Left ventricle myocardium superior (tissue), 1 donor: ENCODE results near the gene SLC66A3. TPM values are rescaled to one million over a fixed set of nuclear protein-coding genes. Genes with fewer than 3 reads are reported as not detected.
A peak's percentile ranks its signal among the peaks of the same experiment; 100 is the strongest.
"Not testable (repeated sequence)": the region's sequence is repeated elsewhere in the genome, so short reads cannot be mapped to it uniquely, and the experiment has no call there.

ENCODE experiments used
- ATAC-seq: fragments of 200-7000 bp; cut with Tn5 transposase; one replicate; pipeline ENCODE4 v1.9.1; 2020; ENCODE audit warnings: mild to moderate bottlenecking, moderate library complexity
- DNase-seq: peaks from one replicate; pipeline ENCODE4 v3.0.0-alpha.2; 2020
- intact Hi-C: fragments of 100-400 bp; cut with micrococcal nuclease; formaldehyde crosslinking; loops from one replicate; pipeline ENCODE4 v1.11.0; 2022
- total RNA-seq: library from RNA; stranded (reverse); fragmentation: NEBNext Ultra II Directional; extraction: Animal tissue kit (Norgen Biotek cat#: 25700); gene quantifications from one replicate; pipeline ENCODE4 v1.2.1, GENCODE V29; 2021
- donor health status: DM: no; HTN: yes; CAD: no; lungs with severe emphysema.

The SLC66A3 gene
- total RNA-seq, 1 donor from 2014 or later = 6.8 TPM

DNA sequence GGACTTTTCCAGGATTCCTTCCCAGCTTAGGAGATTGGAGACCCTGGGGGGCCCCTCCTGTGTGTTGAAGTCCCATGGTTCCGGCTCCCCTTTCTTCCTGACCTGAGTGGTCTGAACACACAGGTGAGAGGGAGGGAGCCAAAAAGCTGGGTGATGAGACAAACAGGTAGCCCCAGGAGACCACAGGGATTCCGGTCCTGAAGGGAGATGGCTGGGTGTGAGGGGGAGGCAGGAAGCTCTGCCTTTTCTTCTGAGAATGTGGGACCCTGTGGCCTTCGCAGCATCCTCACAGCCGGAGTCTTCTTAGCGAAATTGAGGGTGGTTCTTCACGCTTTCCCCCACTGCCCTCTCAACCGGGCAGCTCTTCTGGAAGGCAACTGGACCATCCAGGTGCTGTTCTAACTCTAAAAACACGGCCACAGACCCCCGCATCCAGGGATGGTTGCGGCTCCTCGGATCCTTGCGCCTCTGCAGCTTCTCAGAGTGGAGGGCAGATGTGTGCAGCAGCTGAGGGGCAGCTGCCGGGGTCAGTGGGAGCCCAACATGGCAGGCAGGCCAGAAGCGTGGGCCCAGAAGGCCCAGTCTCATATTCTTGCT is 4.4 kb downstream of the SLC66A3 start:
- intact Hi-C loops = no loop called here
- ATAC-seq = no peak
- no peak for DNase-seq

DNA sequence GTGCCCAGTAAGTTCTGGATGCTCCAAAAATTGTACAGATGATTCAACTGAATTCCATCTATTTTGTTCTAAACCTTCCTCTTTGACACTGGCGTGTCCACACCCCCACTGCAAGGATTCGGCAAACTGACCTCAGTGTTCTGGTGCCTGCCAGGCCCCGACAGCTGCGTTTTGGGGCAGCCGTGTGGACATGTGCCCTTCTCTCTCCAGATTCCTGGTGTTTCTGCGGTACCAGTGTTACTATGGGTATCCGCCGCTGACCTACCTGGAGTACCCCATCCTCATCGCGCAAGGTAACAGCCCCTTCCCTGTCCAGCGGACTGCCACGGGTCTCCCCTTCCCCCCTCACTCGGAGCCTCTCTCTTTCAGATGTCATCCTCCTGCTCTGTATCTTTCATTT is 5.0 kb downstream of the SLC66A3 start:
- intact Hi-C loops = no loop called here
- ATAC-seq = no peak
- no peak for DNase-seq

DNA sequence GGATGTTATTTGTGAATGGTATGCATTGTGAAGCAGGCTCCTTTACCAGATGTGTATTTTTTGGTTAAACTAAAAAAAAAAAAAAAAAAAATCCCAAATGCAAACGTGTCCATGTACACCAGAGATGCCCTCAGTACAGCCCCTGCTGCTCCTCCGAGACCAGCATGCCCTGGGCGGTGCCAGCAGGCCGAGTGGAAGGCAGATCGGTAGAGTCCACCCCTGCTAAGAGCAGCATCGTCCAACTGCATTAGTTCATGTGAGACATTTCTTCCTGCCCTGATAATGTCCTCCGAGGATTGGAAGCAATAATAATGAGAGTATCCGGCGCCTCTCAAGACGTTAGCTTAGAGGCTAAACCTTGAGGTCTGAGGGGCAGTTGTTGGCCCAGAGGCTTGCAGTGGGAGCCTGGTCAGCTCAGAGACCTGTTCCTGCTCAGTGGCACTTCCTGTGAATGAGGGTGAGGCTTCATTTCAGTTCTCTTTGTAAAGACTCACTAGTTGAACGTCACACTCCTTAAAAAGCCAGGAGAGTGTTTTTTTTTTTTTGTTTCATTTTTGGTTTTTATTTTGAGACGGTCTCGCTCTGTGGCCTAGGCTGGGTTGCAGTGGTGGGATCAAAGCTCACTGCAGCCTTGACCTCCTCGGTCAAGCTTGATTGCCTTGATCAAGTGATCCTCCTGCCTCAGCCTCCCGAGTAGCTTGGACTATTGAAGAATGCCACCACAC is 5.6 kb downstream of the SLC66A3 start:
- ATAC-seq = no peak
- intact Hi-C loops = no loop called here

DNA sequence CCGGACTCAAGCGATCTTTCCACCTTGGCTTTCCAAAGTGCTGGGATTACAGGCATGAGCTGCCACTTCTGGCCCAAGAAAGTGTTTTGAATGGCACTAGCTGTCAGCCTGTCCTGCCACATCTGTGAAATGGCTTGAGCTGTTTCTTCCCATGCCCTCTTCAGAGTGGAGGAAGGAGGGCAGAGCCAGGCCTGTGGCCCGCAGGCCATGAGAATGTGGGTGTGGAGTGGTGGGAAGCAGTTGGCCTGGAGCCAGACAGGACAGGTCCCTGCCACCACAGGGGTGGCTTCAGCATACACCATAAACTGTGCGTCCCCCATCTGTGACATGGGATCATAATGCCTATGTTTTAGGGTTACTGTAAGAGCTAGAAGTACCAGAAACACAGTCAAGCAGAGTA is 6.5 kb downstream of the SLC66A3 start:
- intact Hi-C loops = no loop called here
- no peak for ATAC-seq
- no peak for DNase-seq

More for the DNA sequence above, 5.6 kb downstream of the SLC66A3 start:
- no peak for DNase-seq

DNA sequence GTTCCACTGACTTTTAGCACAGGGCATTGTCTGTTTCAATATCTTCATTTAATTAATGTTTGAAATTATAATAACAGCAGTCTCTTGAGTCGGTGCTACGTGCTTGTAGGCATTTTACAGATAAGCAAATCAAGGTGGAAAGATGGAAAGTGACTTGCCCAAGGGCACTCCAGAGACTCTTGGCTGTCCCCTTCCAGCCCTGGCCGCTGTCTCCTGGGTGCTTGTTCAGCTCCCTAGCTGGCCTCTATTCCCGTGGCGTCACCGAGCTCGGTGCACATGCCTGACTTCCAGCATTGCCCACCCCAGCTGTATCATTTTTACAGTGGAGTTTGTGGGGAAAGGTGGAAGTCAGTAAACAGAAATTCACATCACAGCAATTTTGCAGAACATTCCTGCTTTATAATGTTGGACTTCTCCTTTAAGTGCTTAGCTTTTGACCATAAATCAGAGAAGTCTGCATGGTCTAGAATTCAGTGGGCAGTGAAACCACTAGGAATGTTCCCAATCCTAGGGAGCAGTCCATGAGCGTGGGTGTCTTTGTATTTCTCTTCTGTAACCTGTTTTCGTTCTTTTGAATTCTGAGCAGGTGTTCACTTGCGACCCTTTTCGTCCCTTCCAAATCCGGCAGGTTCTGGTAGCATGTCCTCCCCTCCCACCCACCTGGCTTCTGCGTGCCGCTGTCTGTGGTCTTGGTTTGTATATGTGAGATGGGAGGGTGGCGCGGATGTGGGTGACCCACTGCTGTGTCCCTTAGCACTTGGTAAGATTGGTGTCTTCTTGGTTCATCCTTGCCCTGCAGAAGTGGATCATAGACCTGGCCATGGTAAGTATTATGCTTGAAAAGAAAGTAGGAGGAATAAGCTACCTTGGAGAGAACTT is 8.4 kb downstream of the SLC66A3 start:
- ATAC-seq = no peak
- DNase-seq = no peak
- intact Hi-C loops = no loop called here

DNA sequence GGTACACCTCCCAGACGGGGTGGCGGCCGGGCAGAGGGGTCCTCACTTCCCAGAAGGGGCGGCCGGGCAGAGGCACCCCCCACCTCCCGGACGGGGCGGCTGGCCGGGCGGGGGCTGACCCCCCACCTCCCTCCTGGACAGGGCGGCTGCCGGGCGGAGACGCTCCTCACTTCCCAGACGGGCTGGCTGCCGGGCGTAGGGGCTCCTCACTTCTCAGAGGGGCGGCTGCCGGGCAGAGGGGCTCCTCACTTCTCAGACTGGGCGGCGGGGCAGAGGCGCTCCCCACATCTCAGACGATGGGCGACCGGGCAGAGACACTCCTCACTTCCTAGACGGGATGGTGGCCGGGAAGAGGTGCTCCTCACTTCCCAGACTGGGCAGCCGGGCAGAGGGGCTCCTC is 9.8 kb downstream of the SLC66A3 start:
- intact Hi-C loops, DNase-seq, ATAC-seq: not testable (repeated sequence)

DNA sequence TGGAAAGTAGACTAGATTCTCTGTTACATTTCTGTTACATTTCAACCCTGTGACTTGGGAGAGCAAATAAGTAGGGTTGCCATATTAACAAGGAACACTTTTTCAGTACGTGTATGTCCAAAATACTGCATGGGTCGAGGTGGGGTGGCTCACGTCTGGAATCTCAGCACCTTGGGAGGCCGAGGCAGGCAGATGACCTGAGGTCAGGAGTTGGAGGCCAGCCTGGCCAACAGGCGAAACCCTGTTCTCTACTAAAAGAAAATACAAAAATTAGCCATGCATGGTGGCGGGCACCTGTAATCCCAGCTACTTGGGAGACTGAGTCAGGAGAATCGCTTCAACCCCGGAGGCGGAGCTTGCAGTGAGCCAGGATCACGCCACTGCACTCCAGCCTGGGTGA is 11.2 kb downstream of the SLC66A3 start:
- intact Hi-C loops = no loop called here
- ATAC-seq (no peak), DNase-seq (no peak)

DNA sequence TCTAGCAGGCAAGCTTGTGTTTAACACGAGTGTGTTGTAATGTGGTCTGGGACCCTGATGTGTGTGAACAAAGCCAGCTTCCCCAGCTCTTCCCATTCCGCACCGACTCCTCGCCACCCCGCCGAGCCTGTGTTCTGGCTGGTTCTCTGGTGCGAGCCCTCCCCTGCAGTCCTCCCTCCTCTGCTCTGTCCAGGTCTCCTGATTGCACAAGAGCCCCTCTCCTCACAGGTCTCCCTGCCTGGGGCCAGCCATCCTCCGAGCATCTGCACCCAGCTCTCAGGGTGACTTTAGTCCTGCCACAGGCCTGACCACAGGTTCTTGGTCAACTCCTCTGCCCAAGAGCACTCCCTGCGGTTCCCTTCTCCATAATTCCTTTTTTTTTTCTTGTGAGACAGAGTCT is 13.2 kb downstream of the SLC66A3 start:
- ATAC-seq = no peak
- no peak for DNase-seq
- intact Hi-C loops = no loop called here

DNA sequence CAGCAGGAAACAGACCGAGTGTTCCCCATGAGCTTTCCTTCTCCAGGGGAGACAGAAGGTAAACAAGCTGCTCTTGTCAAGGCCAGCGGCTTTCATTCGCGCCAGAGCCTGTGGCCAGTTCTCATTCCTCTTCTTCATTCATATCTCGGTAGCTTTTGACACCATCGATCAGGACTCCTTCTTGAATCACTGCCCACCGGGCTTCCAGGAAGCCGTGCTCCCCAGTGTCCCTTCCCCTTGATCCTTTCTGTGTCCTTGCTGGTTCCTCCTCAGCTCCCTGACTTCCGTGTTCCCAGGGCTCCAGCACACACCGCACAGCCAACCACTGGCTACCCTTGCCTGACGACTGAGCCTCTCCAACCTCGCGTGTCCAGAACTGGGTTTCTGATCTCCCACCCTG is 14.1 kb downstream of the SLC66A3 start:
- DNase-seq (no peak), ATAC-seq (no peak)
- intact Hi-C loops = no loop called here

DNA sequence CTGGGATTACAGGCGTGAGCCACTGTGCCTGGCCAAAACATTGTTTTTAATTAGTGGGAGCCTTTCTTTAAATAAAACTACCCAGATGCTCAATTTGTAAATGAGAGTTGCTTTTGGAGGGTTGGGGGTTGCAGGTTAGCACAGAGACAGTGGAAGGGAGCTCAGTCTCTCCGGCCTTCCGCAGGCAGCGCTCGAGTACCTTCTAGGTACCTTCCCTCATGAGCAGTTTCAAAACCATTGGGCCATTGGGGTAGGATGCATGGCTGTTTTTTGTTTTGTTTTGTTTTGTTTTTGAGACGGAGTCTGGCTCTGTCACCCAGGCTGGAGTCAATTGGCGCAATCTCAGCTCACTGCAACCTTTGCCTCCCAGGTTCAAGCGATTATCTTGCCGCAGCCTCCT is 19.0 kb downstream of the SLC66A3 start:
- intact Hi-C loops = no loop called here
- ATAC-seq = no peak
- no peak for DNase-seq

DNA sequence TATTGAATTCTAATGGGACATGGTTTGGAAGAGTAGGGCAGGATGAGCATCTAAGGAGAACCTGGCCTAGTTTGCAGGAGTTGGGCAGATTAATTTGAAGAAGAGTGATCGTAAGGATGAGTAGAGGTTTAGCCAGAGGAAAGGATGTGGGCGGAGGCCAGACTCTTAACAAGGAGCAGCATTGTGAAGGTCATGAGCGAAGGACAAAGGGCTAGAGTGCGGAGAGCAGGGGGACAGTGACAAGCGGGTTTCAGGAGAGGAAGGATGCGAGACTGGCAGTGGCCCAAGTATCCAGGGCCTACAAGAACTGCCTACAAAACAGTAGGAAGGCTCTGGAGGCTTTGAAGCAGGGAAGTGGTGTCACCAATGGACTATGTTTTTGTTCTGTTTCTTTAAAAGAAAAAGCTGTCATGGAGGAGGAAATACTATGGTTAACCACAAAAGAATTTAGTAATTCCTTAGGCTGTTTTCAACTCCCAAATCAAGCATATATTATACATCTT is 20.1 kb downstream of the SLC66A3 start:
- ATAC-seq (peak; percentile 41), DNase-seq (no peak)
- intact Hi-C loops = no loop called here

DNA sequence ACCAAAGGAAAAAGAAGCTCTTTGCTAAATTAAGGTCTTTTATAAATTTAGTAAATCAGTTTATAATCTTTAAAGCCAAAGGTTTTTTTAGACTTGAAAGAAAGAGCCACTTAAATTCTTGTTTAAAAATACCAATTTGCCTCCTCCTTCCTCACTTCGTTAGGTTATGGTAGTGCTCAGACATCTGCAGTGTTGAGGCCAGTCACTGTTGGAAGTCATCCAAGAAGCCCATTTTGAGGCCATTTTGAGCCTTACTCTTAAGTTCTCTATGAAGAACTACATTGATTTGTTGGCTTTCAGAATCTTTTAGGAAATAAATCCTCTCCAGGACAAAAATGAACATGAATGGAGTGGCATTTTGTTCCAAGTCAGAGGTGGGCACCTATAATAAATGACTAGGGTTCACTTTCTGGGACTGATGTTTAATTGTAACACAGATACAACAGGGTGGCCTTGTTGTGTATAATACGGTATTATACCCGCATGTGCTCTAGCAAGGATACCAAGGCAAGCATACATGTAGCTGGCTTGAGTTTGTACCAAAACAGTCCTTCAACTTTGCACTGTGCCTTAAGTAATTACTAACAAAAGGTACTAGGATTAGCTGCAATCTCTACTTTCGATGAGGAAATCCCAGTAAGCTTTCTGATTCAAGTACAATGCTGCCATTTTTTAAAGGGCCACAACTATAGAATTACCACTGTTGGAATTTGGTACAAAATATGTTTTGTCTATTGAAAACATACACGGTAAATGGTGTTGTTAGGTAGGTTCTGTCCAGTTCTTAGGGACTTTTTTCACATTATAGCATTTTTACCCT is 22.8 kb downstream of the SLC66A3 start:
- DNase-seq (no peak), ATAC-seq (no peak)
- intact Hi-C loops = no loop called here

DNA sequence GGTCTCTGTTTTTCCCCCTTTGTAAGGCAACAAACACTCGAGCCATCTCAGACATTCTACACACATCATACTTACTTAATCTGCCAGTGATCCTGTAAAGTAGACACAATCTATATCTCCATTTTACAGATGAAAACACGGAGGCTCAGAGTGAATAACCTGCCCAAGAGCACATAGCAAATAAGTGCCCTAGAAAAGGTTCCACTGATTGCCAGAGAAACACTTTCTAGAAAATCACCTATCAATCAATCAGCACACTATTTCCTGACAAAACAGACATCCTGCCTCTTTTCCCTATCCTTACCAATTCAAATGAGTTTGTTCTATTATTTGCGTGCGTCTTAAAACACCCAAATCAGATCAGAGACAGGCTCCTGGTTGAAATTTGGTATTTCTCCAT is 23.9 kb downstream of the SLC66A3 start:
- intact Hi-C loops = no loop called here
- DNase-seq (no peak), ATAC-seq (no peak)

DNA sequence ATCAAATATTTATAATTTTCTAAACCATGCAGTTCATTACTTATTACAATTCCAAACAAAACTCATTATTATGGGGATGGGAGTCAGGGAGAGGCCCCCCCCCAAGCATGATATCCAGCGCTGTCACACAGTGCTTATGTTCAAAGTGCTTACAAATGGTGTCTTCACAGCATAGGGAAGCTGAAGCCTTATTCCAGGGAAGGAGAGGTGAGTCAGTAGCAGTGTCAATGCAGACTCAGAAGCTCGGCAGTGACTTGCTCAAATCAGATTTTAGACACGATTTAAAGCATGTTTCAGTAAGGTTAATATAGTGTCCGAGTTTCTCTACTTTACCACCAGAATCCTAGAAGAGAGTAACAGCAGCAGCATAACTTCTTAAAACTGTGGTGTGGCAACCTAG is 24.6 kb downstream of the SLC66A3 start:
- DNase-seq (no peak), ATAC-seq (no peak)
- intact Hi-C loops = no loop called here

DNA sequence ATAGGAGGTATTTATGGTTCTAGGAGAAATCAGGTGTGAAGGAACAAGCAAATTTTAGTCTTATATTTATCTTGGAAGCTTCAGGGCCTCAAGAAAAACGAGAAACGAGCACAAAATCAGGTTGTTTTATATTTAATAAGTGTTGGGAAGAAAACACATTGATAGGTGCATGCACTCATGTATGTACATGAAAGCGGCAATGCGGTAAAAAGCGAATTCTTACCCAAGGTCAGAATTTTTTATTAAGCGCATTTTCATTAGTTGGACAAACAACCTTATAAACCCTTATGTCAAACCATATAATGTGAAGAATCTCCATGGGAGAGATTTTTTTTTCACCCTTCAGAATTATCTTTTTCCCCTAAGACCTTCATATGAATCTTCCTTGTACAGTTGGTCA is 25.4 kb downstream of the SLC66A3 start:
- intact Hi-C loops = no loop called here
- DNase-seq (no peak), ATAC-seq (no peak)

DNA sequence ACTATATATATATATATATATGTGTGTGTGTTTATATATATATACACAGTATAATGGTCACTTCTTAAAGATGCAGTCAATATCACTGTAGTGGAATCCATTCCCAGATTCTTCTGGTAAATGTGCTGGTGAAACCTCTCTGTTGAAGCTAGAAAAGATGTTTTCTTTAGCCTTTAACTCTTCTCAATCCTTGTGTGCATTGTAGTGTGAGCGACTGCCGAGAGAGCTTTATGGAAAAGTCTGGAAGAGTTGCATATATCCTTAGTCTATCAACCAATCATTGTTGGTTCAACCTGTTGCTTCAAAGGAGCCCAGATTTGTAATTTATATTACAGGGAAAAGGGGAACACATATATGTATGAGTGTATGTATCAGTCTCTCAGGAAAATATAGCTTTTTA is 27.7 kb downstream of the SLC66A3 start:
- ATAC-seq (no peak), DNase-seq (no peak)
- intact Hi-C loops = no loop called here

DNA sequence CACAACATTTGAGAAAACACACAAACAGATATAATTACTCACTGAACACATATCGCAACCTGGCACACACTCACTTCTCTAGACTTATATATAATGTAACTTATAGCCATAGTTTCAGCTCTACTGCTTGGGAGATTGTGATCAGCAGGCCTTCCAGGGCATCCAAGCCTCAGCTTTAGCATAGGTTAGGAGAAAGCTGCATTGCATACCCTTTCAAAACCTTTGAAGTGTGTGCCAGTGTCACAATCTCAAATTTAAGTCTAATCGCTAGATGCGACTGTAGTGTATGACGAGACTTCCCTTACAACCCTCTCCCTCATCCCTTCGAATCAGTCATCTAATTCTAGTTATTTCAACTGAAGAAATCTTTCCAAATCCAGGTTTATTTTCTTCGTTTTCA is 30.9 kb downstream of the SLC66A3 start:
- intact Hi-C loops = no loop called here
- DNase-seq = no peak
- no peak for ATAC-seq

DNA sequence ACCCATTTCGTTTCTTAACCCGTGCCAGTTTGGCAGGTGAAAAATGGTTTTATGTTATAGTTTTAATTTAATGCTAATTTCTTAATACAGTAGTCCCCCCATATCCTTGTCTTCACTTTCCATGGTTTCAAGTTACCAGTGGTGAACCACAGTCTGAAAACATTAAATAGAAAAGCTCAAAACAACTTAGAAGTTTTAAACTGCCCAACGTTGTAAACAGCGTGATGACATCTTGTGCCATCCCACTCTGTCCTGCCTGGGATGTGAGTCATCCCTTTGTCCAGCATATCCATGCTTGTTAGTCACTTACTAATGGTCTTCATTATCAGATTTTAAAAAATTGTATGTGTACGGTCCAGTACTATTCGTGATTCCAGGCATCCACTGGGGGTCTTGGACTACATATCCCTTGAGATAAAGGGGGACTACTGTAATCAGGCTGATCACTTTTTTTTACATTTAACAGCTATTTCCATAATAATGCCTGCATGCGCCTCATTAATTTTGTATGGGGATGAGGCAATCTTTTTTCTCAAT is 31.9 kb downstream of the SLC66A3 start:
- ATAC-seq (no peak), DNase-seq (no peak)
- intact Hi-C loops = no loop called here

DNA sequence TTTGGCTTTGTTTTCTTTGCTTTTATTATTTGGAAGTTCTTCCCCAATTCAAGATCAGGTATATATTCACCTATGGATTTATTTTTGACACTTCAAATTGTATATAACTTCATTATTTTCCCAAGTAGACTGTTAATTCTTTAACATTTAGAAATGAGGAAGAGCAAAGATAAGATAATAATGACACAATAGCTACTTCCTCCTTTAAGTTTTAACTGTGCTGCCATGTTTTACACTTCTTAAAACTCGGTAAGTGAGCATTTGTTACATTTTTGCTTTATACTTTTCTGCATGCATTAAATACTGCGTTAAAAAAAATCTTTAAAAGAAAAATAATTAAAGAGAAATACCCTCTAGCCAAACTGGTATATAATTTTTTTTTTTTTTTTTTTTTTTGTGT is 32.5 kb downstream of the SLC66A3 start:
- intact Hi-C loops = no loop called here
- no peak for DNase-seq
- no peak for ATAC-seq
